H1 (cell line): Measurements from ENCODE around the gene PIGL. TPM values are rescaled to one million over a fixed set of nuclear protein-coding genes. Genes with fewer than 3 reads are reported as not detected.

Experiments used
- CTCF ChIA-PET: fragments of 300-600 bp; sonication (Branson Sonifier 250); formaldehyde crosslinking; loops from one replicate; lab custom pipeline; 2021; ENCODE audit not compliant: partially characterized antibody; lab: Charles Lee
- POLR2A ChIA-PET: fragments of 300-600 bp; sonication (Branson Sonifier 250); formaldehyde crosslinking; loops from one replicate; lab custom pipeline; 2021; ENCODE audit warnings: inconsistent platforms; ENCODE audit not compliant: partially characterized antibody; lab: Charles Lee
- DNase-seq, 2 experiments: peaks; one replicate each; pipeline versions ENCODE4 v3.0.0 to v3.0.0-alpha.2; 2010 to 2022; ENCODE audit warnings: low spot score in 2 of 2, low read depth in 1 of 2, mixed read lengths in 1 of 2
- FAIRE-seq: peaks from 2 replicates; lab custom pipeline; 2011; peaks lifted over from hg19 to GRCh38; lab: Jason Lieb, UNC
- H2AFZ ChIP-seq: 2 replicates; pipeline ENCODE4 v1.8.1; 2012; ENCODE audit warnings: low read length, inconsistent platforms
- H2AK5ac ChIP-seq: 2 replicates; pipeline ENCODE4 v1.6.1; 2013; ENCODE audit warnings: low read depth, low read length
- H2BK120ac ChIP-seq: replicated peaks from 2 replicates; pipeline ENCODE3; 2013; ENCODE audit warnings: low read depth, low read length, inconsistent platforms
- H2BK12ac ChIP-seq: 2 replicates; pipeline ENCODE4 v1.6.1; 2013; ENCODE audit warnings: low read depth, low read length
- H2BK15ac ChIP-seq: 2 replicates; pipeline ENCODE4 v1.6.1; 2013; ENCODE audit warnings: low read length
- H2BK20ac ChIP-seq: 2 replicates; pipeline ENCODE4 v1.6.1; 2013; ENCODE audit warnings: low read length
- H2BK5ac ChIP-seq: 2 replicates; pipeline ENCODE4 v1.6.1; 2013; ENCODE audit warnings: low read depth, low read length
- H3K14ac ChIP-seq: 2 replicates; pipeline ENCODE4 v1.6.1; 2013; ENCODE audit warnings: inconsistent platforms; ENCODE audit not compliant: insufficient read length
- H3K18ac ChIP-seq: 2 replicates; pipeline ENCODE4 v1.6.1; 2013; ENCODE audit warnings: low read length; ENCODE audit errors: extremely low read depth
- H3K23ac ChIP-seq: 2 replicates; pipeline ENCODE4 v1.6.1; 2013; ENCODE audit warnings: inconsistent platforms; ENCODE audit not compliant: insufficient read length
- H3K23me2 ChIP-seq: 2 replicates; pipeline ENCODE4 v1.6.1; 2013; ENCODE audit warnings: low read depth, low read length
- H3K27ac ChIP-seq: 2 replicates; pipeline ENCODE4 v1.6.1; 2011; ENCODE audit warnings: low read depth, low read length, inconsistent platforms
- H3K27me3 ChIP-seq, 4 experiments: replicated peaks in 1 of 4; 1 replicate in 1 of 4; 2 replicates in 3 of 4; pipeline versions ENCODE4 v1.6.1 to v1.8.1; 2011 to 2013; ENCODE audit warnings: low read length in 3 of 4, mild to moderate bottlenecking in 3 of 4, inconsistent platforms in 2 of 4, mixed read lengths in 2 of 4, moderate library complexity in 1 of 4; ENCODE audit not compliant: control insufficient read depth in 3 of 4, insufficient read depth in 3 of 4; ENCODE audit errors: extremely low read depth in 1 of 4
- H3K36me3 ChIP-seq, 4 experiments: 2 replicates each; pipeline versions ENCODE4 v1.6.1 to v1.8.1; 2011 to 2013; ENCODE audit warnings: mild to moderate bottlenecking in 4 of 4, low read length in 3 of 4, moderate library complexity in 2 of 4, control low read depth in 1 of 4, inconsistent platforms in 1 of 4; ENCODE audit not compliant: insufficient read depth in 4 of 4, control insufficient read depth in 2 of 4
- H3K4ac ChIP-seq: replicated peaks from 2 replicates; pipeline ENCODE3; 2013; ENCODE audit warnings: low read length, low read depth, mixed read lengths, inconsistent platforms; ENCODE audit not compliant: insufficient read length
- H3K4me1 ChIP-seq, 4 experiments: replicated peaks in 1 of 4; 1 replicate in 1 of 4; 2 replicates in 3 of 4; pipeline versions ENCODE4 v1.6.1 to v1.8.1; 2011 to 2013; ENCODE audit warnings: low read length in 3 of 4, inconsistent platforms in 2 of 4, mixed read lengths in 1 of 4; ENCODE audit not compliant: insufficient read depth in 4 of 4, control insufficient read depth in 3 of 4
- H3K4me2 ChIP-seq, 2 experiments: 2 replicates each; pipeline versions ENCODE4 v1.6.1 to v1.8.1; 2011 to 2013; ENCODE audit warnings: low read depth in 2 of 2, low read length in 2 of 2, control low read depth in 1 of 2, inconsistent platforms in 1 of 2, mild to moderate bottlenecking in 1 of 2; ENCODE audit not compliant: insufficient read depth in 1 of 2
- H3K4me3 ChIP-seq, 4 experiments: fragments of 200-600, 300-600 bp in 1 of 4; sonication (generic), shearing (Covaris generic), sonication (Bioruptor Twin) in 1 of 4; 2 replicates each; pipeline versions ENCODE4 v1.5.1 to v1.8.1; 2011 to 2016; ENCODE audit warnings: low read length in 4 of 4, low read depth in 3 of 4, control low read depth in 2 of 4, inconsistent platforms in 2 of 4, mild to moderate bottlenecking in 2 of 4, mixed read lengths in 1 of 4, moderate library complexity in 1 of 4; ENCODE audit not compliant: insufficient read depth in 2 of 4; ENCODE audit errors: extremely low read depth in 1 of 4
- H3K56ac ChIP-seq: replicated peaks from 2 replicates; pipeline ENCODE3; 2013; ENCODE audit warnings: low read depth, mild to moderate bottlenecking, mixed read lengths, low read length, inconsistent platforms; ENCODE audit not compliant: insufficient read length
- H3K79me1 ChIP-seq: 2 replicates; pipeline ENCODE4 v1.6.1; 2013; ENCODE audit warnings: low read depth, low read length, control low read depth
- H3K79me2 ChIP-seq, 2 experiments: 2 replicates each; pipeline versions ENCODE4 v1.6.1 to v1.8.1; 2012 to 2013; ENCODE audit warnings: low read length in 2 of 2, mild to moderate bottlenecking in 2 of 2, inconsistent platforms in 1 of 2; ENCODE audit not compliant: insufficient read depth in 2 of 2, control insufficient read depth in 1 of 2
- H3K9ac ChIP-seq, 4 experiments: replicated peaks in 1 of 4; 1 replicate in 1 of 4; 2 replicates in 3 of 4; pipeline versions ENCODE4 v1.6.1 to v1.8.1; 2011 to 2013; ENCODE audit warnings: low read depth in 3 of 4, low read length in 3 of 4, control low read depth in 2 of 4, mild to moderate bottlenecking in 2 of 4, moderate library complexity in 2 of 4, inconsistent platforms in 1 of 4; ENCODE audit errors: extremely low read depth in 1 of 4
- H3K9me3 ChIP-seq, 2 experiments: 2 replicates each; pipeline versions ENCODE4 v1.6.1 to v1.8.1; 2012 to 2013; ENCODE audit warnings: mild to moderate bottlenecking in 2 of 2, moderate library complexity in 2 of 2, control low read depth in 1 of 2, inconsistent platforms in 1 of 2, low read depth in 1 of 2, low read length in 1 of 2, mixed read lengths in 1 of 2; ENCODE audit not compliant: insufficient read depth in 2 of 2
- H4K20me1 ChIP-seq, 2 experiments: replicated peaks in 1 of 2; 2 replicates each; pipeline versions ENCODE3 to v1.8.1; 2011 to 2013; ENCODE audit warnings: inconsistent platforms in 2 of 2, low read length in 2 of 2, mild to moderate bottlenecking in 1 of 2; ENCODE audit not compliant: insufficient read depth in 2 of 2, control insufficient read depth in 1 of 2
- H4K5ac ChIP-seq: 2 replicates; pipeline ENCODE4 v1.6.1; 2013; ENCODE audit warnings: low read length, low read depth, mixed read lengths, inconsistent platforms; ENCODE audit not compliant: insufficient read length
- H4K8ac ChIP-seq: 2 replicates; pipeline ENCODE4 v1.8.0; 2013; ENCODE audit warnings: mild to moderate bottlenecking, moderate library complexity, low read length, inconsistent platforms; ENCODE audit not compliant: insufficient read depth; ENCODE audit errors: extremely low read depth
- H4K91ac ChIP-seq: replicated peaks from 2 replicates; pipeline ENCODE3; 2013; ENCODE audit warnings: low read length, mixed read lengths, inconsistent platforms; ENCODE audit not compliant: insufficient read length
- CTCF ChIP-seq, 3 experiments: IDR thresholded peaks; 1 replicate in 2 of 3; 2 replicates in 1 of 3; pipeline versions ENCODE4 v1.5.1 to v1.6.1; 2011; ENCODE audit warnings: low read length in 3 of 3, mild to moderate bottlenecking in 3 of 3, inconsistent platforms in 2 of 3, low read depth in 1 of 3, moderate library complexity in 1 of 3; ENCODE audit not compliant: insufficient read depth in 1 of 3; ENCODE audit errors: control extremely low read depth in 1 of 3
- FOSL1 ChIP-seq: IDR thresholded peaks from 2 replicates; pipeline ENCODE4 v1.6.1; 2011; ENCODE audit warnings: mild to moderate bottlenecking, low read depth, low read length, moderate library complexity; ENCODE audit not compliant: insufficient read depth
- POLR2AphosphoS5 ChIP-seq: IDR thresholded peaks from 2 replicates; pipeline ENCODE4 v1.6.1; 2011; ENCODE audit warnings: low read depth, low read length
- ZNF274 ChIP-seq: IDR thresholded peaks from 2 replicates; pipeline ENCODE4 v1.7.0; 2012; ENCODE audit warnings: low read length, borderline replicate concordance; ENCODE audit errors: extremely low read depth
- WGBS, 2 experiments: shearing (Covaris generic) in 1 of 2; methylation state at CpG; one replicate each; pipeline versions ENCODE4 v1.1.6 to v1.1.7; 2013 to 2015; ENCODE audit warnings: low lambda C conversion rate in 2 of 2, mixed read lengths in 2 of 2, inconsistent platforms in 1 of 2, low coverage in 1 of 2, missing lambda C conversion rate in 1 of 2; ENCODE audit not compliant: insufficient replicate concordance in 2 of 2, insufficient coverage in 1 of 2, insufficient read length in 1 of 2; ENCODE audit errors: extremely low coverage in 1 of 2, missing lambda C conversion rate in 1 of 2; 5-methylcytosine and 5-hydroxymethylcytosine counted together
- polyA plus RNA-seq, 7 experiments: library from polyadenylated mRNA; depleted of rRNA in 3 of 7; stranded (reverse) in 5 of 7; unstranded in 2 of 7; fragments of >200 nt in 5 of 7; fragments of 200-250 nt in 2 of 7; gene quantifications; 1 replicate in 5 of 7; 2 replicates in 1 of 7; 4 replicates in 1 of 7; pipeline versions ENCODE4 v1.2.1 to v1.2.3, GENCODE V29; 2011 to 2013; ENCODE audit warnings: missing spikeins in 2 of 7, mixed read lengths in 2 of 7
- total RNA-seq: library from RNA; stranded (reverse); fragmentation: NEBNext Ultra II Directional; extraction: Animal tissue kit (Norgen Biotek cat#: 25700); gene quantifications from 2 replicates; pipeline ENCODE4 v1.2.1, GENCODE V29; 2021
- TF ChIP-seq, protein P1 (sequence below): IDR thresholded peaks from 2 replicates; pipeline ENCODE4 v1.6.1; 2011; ENCODE audit warnings: low read length, improper control_type of control experiment

Gene PIGL
- total and polyA plus RNA-seq, 2 of the 8 experiments (the other 6 are each of a cell fraction or from before 2014, with no cell fraction given): 28.4 to 30.8 TPM

DNA sequence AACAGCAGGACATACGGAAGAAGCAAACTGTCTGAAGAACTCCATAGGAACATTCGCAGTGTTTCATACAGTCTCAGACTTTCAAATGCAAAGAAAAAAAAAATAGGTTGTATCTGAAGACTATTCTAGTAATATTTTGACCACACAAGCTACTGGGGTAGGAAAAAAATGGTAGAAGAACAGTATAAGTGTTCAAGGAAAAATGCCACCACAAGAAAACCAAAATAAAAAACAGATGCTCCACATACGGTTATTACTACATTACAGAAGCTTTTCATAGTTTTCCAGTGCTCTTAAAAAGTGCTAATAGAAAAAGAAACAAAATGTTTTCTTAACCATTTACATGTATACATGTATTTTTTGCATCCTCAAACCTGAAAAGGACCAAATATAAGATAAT is 5.4 kb upstream of the PIGL start:
- no peak for FAIRE-seq
- CTCF ChIA-PET: interaction anchor here (0.6 to 0.9 kb wide), 2 partner anchors 22 to 1339 kb away, joined by 3 to 5 read pairs; no protein-coding TSS in a partner anchor
- no peak overlapping the region for H3K4me2 ChIP-seq

More for the DNA sequence above, 5.4 kb upstream of the PIGL start:
- WGBS, 2 experiments: 94% methylated on average over 3 of the region's 3 CpGs; no CpG with 5 or more reads in 1 of the 2 experiments
- H2BK20ac ChIP-seq: no peak overlapping the region
- peaks cover 33 to 84% of the 10 kb centered on the region in 2 experiments for H3K79me2 ChIP-seq
- H3K4ac ChIP-seq: no peak overlapping the region
- POLR2A ChIA-PET: interaction anchor here (0.9 kb wide), 1 partner anchor 12 kb away, joined by 4 read pairs; no protein-coding TSS in a partner anchor
- no peak overlapping the region for H3K9ac ChIP-seq
- no peak overlapping the region for H2BK120ac ChIP-seq
- H4K91ac ChIP-seq: no peak overlapping the region
- peaks cover 7% of the 10 kb centered on the region; the same call in 1 of the 2 replicates for H3K23me2 ChIP-seq
- H3K9me3 ChIP-seq: no peaks in the 10 kb centered on the region
- no peak for TF ChIP-seq CTCF (IDR thresholded peaks at IDR 0.05; ENCODE audit: control extremely low read depth in 1 of 3, insufficient read depth in 1 of 3, low read depth in 1 of 3, low read length in 3 of 3)
- TF ChIP-seq FOSL1: no peak
- TF ChIP-seq, protein P1, sequence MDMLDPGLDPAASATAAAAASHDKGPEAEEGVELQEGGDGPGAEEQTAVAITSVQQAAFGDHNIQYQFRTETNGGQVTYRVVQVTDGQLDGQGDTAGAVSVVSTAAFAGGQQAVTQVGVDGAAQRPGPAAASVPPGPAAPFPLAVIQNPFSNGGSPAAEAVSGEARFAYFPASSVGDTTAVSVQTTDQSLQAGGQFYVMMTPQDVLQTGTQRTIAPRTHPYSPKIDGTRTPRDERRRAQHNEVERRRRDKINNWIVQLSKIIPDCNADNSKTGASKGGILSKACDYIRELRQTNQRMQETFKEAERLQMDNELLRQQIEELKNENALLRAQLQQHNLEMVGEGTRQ: no peak
- TF ChIP-seq ZNF274: no peak
- TF ChIP-seq POLR2AphosphoS5: no peak
- TF ChIP-seq, all 59 proteins: peak for 0
- Histone ChIP-seq H2BK5ac (no peak overlapping the region), H3K27ac (no peak overlapping the region), H3K56ac (no peak overlapping the region), H3K36me3 (no peaks in the 10 kb centered on the region), H2BK15ac (no peak overlapping the region), H2BK12ac (no peak overlapping the region), H2AK5ac (no peak overlapping the region), H3K23ac (no peak overlapping the region), H3K18ac (no peak overlapping the region), H4K8ac (no peak overlapping the region), H3K27me3 (no peaks in the 10 kb centered on the region), H3K79me1 (no peaks in the 10 kb centered on the region), H2AFZ (no peak overlapping the region), H4K20me1 (peaks cover 0 to 4% of the 10 kb centered on the region in 2 experiments), H3K4me1 (peaks cover 0 to 4% (median 1%) of the 10 kb centered on the region in 4 experiments; a peak in 4 of 7 replicates), H3K14ac (no peak overlapping the region), H4K5ac (no peak overlapping the region), H3K4me3 (no peak overlapping the region)
- no peak for DNase-seq
